Measurements from ENCODE around the gene MAP2K2. TPM values are rescaled to one million over a fixed set of nuclear protein-coding genes. Genes with fewer than 3 reads are reported as not detected.

Gene MAP2K2
- total and polyA plus RNA-seq, 9 of the 15 experiments (the other 6 are each of a cell fraction or from before 2014, with no cell fraction given): 1.0 to 151 (median 58.3) TPM

GRCh38 chr19:4067396-4068046, 56.4 kb downstream of the MAP2K2 start (continued):
- TF ChIP-seq, protein P1, sequence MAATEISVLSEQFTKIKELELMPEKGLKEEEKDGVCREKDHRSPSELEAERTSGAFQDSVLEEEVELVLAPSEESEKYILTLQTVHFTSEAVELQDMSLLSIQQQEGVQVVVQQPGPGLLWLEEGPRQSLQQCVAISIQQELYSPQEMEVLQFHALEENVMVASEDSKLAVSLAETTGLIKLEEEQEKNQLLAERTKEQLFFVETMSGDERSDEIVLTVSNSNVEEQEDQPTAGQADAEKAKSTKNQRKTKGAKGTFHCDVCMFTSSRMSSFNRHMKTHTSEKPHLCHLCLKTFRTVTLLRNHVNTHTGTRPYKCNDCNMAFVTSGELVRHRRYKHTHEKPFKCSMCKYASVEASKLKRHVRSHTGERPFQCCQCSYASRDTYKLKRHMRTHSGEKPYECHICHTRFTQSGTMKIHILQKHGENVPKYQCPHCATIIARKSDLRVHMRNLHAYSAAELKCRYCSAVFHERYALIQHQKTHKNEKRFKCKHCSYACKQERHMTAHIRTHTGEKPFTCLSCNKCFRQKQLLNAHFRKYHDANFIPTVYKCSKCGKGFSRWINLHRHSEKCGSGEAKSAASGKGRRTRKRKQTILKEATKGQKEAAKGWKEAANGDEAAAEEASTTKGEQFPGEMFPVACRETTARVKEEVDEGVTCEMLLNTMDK (IDR thresholded peaks at IDR 0.05; ENCODE audit: borderline replicate concordance, insufficient read depth, low read depth, low read length, poor library complexity, severe bottlenecking): peak; percentile 86
- no peak for TF ChIP-seq NR2C2 (CRISPR knock-in tag; IDR thresholded peaks at IDR 0.05)
- 0 out of 2 replicates have a peak, but pooled peaks have one; percentile 14 for TF ChIP-seq NR2C2 (tag; IDR thresholded peaks at IDR 0.05)
- TF ChIP-seq KDM5B (IDR thresholded peaks at IDR 0.05; ENCODE audit: insufficient replicate concordance, low read depth, low read length): peak; percentile 52
- 0 out of 2 replicates have a peak, but pooled peaks have one; percentile 16 for TF ChIP-seq SMAD4 (CRISPR knock-in tag; conservative IDR thresholded peaks at IDR 0.05)
- TF ChIP-seq, protein P2, sequence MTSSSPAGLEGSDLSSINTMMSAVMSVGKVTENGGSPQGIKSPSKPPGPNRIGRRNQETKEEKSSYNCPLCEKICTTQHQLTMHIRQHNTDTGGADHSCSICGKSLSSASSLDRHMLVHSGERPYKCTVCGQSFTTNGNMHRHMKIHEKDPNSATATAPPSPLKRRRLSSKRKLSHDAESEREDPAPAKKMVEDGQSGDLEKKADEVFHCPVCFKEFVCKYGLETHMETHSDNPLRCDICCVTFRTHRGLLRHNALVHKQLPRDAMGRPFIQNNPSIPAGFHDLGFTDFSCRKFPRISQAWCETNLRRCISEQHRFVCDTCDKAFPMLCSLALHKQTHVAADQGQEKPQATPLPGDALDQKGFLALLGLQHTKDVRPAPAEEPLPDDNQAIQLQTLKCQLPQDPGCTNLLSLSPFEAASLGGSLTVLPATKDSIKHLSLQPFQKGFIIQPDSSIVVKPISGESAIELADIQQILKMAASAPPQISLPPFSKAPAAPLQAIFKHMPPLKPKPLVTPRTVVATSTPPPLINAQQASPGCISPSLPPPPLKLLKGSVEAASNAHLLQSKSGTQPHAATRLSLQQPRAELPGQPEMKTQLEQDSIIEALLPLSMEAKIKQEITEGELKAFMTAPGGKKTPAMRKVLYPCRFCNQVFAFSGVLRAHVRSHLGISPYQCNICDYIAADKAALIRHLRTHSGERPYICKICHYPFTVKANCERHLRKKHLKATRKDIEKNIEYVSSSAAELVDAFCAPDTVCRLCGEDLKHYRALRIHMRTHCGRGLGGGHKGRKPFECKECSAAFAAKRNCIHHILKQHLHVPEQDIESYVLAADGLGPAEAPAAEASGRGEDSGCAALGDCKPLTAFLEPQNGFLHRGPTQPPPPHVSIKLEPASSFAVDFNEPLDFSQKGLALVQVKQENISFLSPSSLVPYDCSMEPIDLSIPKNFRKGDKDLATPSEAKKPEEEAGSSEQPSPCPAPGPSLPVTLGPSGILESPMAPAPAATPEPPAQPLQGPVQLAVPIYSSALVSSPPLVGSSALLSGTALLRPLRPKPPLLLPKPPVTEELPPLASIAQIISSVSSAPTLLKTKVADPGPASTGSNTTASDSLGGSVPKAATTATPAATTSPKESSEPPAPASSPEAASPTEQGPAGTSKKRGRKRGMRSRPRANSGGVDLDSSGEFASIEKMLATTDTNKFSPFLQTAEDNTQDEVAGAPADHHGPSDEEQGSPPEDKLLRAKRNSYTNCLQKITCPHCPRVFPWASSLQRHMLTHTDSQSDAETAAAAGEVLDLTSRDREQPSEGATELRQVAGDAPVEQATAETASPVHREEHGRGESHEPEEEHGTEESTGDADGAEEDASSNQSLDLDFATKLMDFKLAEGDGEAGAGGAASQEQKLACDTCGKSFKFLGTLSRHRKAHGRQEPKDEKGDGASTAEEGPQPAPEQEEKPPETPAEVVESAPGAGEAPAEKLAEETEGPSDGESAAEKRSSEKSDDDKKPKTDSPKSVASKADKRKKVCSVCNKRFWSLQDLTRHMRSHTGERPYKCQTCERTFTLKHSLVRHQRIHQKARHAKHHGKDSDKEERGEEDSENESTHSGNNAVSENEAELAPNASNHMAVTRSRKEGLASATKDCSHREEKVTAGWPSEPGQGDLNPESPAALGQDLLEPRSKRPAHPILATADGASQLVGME (CRISPR knock-in tag; IDR thresholded peaks at IDR 0.05): no peak
- peak; percentile 37 for TF ChIP-seq POLR2B (IDR thresholded peaks at IDR 0.05; ENCODE audit: low read depth, partially characterized antibody)
- TF ChIP-seq ZNF384 (IDR thresholded peaks at IDR 0.05; ENCODE audit: low read depth, low read length): 0 out of 2 replicates have a peak, but pooled peaks have one; percentile 30
- TF ChIP-seq TBP (optimal IDR thresholded peaks at IDR 0.05; ENCODE audit: low read depth, low read length): peak; percentile 62
- no peak for TF ChIP-seq GATA2 (CRISPR knock-in tag; IDR thresholded peaks at IDR 0.05)
- peak; percentile 62 for TF ChIP-seq PCBP1 (IDR thresholded peaks at IDR 0.05; ENCODE audit: low read depth, low read length, poor library complexity, severe bottlenecking)
- no peak for TF ChIP-seq C11orf30 (IDR thresholded peaks at IDR 0.05; ENCODE audit: low read depth)
- TF ChIP-seq POLR2A (conservative IDR thresholded peaks at IDR 0.05): peak; percentile 25; the same call in 1 of the 2 replicates
- 0 out of 2 replicates have a peak, but pooled peaks have one; percentile 10 for TF ChIP-seq GABPA (tag; conservative IDR thresholded peaks at IDR 0.05; ENCODE audit: low read depth)
- 0 out of 2 replicates have a peak, but pooled peaks have one; percentile 13 for TF ChIP-seq MBD2 (IDR thresholded peaks at IDR 0.05; ENCODE audit: borderline replicate concordance, low read depth)
- TF ChIP-seq, protein P3, sequence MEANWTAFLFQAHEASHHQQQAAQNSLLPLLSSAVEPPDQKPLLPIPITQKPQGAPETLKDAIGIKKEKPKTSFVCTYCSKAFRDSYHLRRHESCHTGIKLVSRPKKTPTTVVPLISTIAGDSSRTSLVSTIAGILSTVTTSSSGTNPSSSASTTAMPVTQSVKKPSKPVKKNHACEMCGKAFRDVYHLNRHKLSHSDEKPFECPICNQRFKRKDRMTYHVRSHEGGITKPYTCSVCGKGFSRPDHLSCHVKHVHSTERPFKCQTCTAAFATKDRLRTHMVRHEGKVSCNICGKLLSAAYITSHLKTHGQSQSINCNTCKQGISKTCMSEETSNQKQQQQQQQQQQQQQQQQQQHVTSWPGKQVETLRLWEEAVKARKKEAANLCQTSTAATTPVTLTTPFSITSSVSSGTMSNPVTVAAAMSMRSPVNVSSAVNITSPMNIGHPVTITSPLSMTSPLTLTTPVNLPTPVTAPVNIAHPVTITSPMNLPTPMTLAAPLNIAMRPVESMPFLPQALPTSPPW (CRISPR knock-in tag; IDR thresholded peaks at IDR 0.05): peak; percentile 87
- no peak for TF ChIP-seq ZFPM2 (CRISPR knock-in tag; IDR thresholded peaks at IDR 0.05)
- 0 out of 2 replicates have a peak, but pooled peaks have one; percentile 10 for TF ChIP-seq ZNF766 (CRISPR knock-in tag; conservative IDR thresholded peaks at IDR 0.05)
